NCI-H748 treated with DMSO at 0.1 percent for 48 hours (cell line): ENCODE measurements around the gene TMEM248.
"Not testable (repeated sequence)": the region's sequence is repeated elsewhere in the genome, so short reads cannot be mapped to it uniquely, and the experiment has no call there.

Experiments
- DNase-seq: peaks from one replicate; lab custom pipeline; 2025; lab: John Stamatoyannopoulos, UW

Gene TMEM248

DNA sequence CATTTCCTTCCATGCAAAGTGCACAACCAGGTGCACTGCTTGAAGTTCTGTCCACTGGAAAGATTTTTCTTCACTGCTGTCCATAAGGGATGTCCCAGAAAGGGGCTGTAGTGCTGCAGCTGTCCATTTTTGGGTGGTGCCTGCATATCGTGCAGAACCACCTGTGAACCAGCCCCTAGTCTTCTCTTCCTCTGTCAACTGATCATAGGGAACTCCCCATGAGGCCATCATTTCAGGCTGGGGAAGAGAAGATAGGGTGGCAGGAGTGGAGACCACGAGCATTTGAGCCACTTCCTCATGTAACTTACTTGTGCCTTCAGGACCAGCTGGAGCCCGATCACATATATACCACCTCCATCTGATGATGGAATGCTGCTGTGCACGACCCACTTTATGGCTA, 12.4 kb upstream of the TMEM248 start:
- DNase-seq, result not testable (repeated sequence)

DNA sequence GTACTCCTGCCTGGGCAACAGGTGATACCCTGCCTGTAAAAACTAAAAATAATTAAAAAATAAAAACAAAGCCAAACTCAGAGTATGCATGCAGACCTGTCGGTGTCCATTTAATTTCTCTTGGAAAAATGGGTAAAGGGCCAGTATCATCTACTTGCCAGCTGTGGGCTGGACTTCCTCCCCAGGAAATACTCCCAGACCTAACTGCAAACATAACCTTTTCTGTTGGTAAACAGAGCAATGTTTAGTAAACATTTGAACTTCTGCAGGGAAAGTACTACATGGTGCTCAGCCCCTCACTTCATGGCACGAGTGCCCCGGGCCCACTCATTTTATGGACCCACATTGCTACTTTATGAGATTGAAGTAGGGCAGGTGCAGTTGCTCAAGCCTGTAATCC, 10.2 kb upstream of the TMEM248 start:
- no peak for DNase-seq

DNA sequence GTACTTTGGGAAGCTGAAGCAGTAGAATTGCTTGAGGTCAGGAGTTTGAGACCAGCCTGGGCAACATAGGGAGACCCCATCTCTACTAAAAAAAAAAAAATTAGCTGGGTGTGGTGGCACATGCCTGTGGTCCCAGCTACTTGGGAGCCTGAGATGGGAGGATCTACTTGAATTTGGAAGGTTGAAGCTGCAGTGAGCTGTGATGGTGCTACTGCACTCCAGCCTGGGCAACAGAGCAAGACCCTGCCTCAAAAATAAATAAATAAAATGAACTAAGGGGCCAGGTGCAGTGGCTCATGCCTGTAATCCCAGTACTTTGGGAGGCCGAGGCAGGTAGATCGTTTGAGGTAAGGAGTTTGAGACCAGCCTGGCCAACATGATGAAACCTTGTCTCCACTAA, 9.8 kb upstream of the TMEM248 start:
- DNase-seq, result not testable (repeated sequence)

DNA sequence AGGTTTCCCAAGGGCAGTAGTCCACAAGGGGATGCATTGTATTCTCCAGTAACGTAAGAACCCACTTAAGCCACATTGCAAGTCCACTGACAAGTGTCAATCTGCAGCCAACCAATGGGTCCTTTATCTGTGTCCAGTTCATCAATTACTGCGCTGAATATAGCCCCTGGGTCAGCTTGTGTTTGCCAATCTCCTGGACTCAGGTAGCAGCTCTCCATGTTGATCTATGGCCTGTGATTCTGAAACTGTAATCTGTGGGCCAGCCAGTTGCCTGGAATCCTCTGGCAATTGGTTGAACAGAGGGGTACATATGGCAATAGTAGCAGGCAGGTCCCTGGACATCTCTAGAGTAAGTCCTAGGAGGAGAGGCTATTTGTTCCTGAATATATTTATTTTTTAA, 8.8 kb upstream of the TMEM248 start:
- DNase-seq, result no peak

DNA sequence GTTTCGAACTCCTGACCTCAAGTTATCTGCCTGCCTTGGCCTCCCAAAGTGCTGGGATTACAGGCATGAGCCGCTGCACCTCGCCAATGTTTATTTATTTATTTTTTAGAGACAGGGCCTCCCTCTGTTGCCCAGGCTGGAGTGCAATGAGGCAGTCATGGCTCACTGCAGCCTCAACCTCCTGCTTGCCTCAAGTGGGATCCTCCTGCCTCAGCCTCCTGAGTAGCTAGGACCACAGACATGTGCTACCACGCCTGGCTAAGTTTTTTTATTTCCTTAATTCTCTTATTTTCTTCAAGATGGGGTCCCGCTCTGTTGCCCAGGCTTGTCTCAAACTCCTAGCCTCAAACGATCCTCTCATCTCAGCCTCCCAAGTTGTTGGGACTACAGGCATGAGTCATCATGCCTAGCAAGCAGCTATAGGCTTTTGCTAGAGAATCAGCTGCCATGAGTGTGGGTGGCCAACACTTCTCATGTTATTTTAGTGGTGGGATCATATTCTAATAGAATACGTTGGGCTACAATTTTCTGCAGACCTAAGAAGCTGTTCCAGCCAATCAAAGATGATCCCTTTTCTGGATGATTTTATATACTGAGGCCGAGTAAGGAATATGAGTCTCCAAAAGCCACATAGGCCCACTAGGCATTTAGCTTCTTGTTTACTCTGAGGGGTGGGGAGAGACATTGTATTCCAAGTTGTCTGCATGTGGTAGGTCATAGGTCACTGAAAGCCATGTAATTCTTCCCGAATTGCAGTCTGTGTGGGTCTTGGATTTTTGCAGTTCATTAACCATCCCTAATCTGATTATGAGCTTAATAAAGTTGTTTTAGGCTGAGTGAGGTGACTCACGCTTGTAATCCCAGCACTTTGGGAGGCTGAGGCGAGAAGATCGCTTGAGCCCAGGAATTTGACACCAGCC, 7.6 kb upstream of the TMEM248 start:
- DNase-seq, result no peak

DNA sequence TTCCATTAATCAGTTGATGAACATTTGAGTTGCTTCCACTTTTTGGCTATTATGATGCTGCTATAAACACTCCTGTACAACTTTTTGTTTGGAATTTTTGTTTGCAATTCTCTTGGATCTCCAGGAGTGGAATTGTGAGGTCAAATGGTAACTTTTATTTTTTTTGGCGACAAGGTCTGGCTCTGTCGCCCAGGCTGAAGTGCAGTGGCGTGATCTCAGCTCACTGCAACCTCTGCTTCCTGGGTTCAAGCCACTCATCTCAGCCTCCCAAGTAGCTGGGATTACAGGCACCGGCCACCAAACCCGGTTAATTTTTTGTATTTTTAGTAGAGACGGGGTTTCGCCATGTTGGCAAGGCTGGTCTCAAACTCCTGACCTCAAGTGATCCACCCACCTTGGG, 3.1 kb upstream of the TMEM248 start:
- DNase-seq, result not testable (repeated sequence)

DNA sequence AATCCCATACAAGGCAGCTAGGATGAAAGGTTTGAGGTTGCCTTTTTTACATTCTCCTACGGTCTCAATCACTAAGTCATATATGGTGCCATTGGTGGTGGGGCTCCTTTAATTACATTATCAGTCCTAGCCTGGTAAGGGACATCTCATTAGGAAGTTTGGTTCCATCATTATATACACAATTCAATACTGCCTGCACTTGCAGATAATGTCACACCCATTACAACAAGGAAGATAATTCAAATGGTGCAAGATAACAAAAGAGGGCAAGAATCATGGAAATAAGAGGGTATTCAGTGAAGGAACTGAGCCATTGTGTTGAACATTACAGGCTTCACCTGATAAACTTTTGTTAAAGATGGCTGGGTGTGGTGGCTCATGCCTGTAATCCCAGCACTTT, 1.7 kb upstream of the TMEM248 start:
- DNase-seq, result no peak

DNA sequence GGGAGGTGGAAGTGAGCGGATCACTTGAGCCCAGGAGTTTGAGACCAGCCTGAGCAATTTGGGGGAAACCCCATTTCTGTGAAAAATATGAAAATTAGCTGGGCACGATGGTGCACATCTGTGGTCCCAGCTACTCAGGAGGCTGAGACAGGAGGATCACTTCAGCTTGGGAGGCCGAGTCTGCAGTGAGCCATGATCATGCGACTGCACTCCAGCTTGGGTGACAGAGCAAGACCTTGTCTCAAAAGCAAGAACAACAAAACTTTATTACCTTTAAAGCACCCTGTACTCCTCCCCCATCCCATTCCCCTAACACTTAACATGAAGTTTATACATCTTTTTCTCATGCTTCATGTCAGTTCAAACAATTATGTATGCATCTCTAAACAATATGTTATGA, 1.3 kb upstream of the TMEM248 start:
- DNase-seq, result no peak

DNA sequence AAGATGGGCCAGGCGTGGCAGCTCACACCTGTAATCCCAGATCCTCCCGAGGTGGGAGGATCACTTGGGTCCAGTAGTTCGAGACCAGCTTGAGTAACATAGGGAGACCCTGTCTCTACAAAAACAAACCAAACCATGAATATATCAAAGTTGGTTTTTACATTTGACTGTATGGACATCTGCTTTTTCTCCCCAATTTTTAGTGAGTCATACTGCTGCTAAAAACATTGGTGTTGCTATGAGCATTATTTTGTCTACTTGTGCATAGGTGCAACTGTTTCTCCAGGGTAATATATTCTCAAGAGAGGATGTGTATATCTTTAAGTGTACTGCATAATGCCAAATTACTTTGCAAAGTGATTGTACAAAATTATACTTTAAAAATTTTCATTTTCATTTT, 769 bp upstream of the TMEM248 start:
- no peak for DNase-seq

DNA sequence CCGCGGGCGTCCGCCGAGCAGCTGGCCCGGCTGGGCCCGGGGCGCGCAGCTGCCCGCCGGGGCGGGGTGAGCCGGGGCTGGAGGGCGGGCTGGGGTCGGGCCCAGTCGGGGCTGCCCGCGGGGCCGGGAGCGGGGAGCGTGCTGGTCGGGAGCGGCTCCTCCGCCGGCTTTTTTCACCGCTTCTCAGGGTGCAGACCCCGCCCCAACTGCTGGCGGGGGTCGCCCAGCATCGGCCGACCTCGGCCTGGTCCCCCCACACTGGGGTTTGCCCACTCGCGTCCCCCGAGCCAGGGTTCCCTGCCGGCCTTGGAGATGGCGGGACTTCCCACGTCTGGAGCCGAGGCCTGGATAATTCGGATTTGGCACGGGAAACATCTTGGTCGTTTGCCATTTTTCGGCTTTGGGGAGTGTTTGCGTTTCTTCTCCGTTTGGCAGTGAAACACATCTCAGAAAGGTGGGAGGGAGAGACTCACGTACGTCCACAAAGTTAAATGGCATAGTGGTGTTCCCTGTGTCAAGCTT, 432 bp downstream of the TMEM248 start:
- peak; percentile 4 for DNase-seq

DNA sequence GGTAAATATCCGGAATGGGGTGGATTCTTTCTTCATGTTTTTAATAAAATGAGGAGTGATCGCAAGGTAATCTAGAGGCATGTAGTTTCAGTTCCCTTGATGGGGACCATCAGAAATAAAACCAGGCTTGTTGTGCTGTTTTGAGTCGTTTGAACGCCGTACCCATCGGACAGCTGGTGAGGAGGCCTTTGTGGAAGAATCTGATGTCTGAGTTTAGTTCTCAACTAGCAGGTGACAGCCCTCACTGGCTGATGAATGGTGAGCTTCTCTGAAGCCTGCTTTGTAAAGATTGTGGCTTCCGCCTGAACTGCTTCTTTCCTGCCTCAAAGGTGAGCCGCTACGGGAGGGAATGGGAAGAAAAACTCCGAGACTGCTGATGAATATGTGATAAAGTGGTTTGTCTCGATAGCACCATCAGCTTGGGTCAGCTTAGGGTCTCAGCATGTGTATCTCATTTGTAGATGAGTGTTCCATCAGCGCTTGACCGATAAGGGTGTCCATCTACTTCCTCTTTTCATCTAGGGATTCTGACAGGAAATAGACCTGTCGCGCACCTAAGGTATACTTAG, 977 bp downstream of the TMEM248 start:
- no peak for DNase-seq

DNA sequence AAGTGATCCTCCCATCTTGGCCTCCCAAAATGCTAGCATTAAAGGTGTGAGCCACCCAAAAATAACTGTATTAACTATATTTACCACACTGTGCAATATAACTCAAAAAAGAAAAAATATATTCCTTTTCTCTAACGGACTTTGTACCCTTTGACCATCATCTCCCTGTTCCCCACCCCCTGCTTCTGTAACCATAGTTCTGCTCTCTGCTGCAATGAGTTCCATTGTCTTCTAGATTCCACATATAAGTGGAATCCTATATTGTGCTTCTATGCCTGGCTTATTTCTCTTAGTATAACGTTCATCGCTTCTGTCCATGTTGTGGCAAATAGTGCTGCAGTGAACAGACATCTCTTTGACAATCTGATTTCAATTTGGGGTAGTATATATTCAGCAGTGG, 4.2 kb downstream of the TMEM248 start:
- no peak for DNase-seq

DNA sequence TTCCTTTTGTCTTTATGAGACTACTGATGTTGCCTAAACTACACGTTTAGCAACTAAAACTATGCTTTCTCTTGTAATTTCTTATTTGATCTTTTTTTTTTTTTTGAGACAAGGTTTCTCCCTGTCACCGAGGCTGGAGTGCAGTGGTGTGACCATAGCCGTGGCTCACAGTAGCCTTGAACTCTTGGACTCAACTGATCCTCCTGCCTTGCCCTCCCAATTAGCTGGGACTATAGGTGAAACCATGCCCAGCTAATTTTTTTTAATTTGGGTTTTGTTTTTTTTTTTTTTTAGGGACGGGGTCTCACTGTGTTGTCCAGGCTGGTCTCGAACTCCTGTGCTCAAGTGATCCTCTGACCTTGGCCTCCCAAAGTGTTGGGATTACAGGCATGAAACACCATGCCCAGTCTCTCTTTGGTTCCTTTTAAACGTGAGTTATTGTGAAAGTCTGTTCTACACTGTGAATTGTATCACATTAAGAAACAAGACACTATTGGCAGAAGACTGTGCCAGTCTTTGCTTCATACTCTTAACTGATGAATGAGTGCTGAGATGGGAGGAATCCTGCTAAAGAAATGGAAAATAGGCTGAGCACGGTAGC, 6.4 kb downstream of the TMEM248 start:
- no peak for DNase-seq

DNA sequence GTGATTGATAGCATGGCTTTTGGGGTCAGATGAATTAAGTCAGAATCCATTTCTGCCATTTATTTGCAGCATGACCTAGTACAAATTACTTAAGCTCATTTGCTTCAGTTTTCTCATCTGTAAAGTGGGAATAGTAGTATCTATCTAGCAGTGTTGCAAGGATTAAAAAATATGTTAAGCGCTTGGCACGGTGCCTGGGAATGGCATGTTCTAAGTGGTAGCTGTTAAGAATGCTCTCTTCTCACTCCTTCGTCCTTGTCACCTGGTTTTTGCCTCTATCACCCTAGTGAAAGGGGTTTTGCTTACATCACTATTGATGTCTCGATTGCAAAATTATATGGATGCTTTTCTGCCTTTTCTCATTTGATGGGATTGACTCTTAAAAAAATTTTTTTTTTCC, 7.4 kb downstream of the TMEM248 start:
- DNase-seq, result no peak

DNA sequence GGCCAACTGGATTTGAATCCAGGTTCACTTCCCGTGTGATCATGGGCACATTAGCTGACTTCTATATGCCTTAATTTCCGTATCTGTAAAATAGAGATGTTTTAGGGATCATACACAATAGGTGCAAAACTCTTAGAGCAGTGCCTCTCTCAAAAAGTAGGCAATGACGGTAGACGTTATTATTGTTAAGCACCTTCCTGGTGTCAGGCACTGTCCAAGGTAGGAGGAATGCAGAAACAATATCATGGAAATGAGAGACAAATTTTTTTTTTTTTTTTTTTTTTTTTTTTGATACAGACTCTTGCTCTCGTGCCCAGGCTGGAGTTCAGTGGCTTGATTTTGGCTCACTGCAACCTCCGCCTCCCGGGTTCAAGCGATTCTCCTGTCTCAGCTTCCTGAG, 8.1 kb downstream of the TMEM248 start:
- DNase-seq, result no peak

DNA sequence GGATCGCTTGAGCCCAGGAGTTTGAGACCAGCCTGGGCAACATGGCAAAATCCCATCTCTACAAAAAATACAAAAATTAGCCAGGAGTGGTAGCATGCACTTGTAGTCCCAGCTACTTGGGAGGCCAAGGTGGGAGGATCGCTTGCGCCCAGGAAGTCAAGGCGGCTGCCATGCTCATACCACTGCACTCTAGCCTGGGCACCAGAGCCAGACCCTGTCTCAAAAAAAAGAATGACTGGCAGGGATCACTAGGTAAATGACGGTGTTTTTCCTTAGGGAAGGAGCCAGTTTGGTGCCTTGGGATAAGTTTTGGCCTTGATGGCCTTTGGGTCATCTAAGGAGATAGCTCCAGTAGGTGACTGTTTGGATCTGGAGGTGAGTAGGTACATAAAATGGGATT, 8.9 kb downstream of the TMEM248 start:
- no peak for DNase-seq

DNA sequence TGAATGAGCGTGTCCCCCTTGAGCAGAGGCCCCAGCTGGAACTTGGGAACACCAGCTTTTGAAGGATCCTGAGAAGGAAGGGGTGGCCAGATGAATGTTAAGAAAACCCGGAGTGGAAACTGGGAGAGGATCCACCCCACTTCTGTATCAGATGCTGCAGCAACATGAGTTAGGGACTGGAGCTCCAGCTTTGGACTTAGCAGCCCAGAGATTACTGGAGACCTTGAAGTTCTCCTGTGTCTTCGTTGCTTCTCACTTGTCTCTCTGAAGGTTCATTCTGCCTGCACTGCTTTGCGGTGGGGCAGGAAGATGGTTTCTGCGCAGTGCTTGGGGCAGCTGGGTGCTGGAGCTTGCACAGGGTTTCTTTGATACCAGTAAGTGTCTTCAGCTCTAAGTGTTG, 9.3 kb downstream of the TMEM248 start:
- no peak for DNase-seq

DNA sequence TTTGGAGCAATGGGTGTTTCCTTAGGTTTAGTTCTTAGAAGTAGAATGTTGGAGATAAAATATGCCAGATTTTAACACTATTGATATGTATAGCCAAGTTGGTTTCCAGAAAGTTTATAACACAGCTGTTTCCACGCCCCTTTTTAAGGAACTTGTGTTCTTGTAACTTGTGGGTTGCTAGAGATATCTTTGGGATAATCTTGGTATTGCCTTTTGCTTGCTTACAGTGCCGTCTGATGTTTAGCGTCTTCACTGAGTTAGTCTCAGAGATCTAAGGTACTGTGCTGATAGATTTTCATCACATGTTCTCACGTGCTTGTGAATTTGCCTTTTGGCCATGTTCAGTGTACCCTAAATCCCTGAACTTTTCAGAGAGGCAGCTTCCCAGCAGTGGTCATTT, 12.4 kb downstream of the TMEM248 start:
- DNase-seq, result no peak

DNA sequence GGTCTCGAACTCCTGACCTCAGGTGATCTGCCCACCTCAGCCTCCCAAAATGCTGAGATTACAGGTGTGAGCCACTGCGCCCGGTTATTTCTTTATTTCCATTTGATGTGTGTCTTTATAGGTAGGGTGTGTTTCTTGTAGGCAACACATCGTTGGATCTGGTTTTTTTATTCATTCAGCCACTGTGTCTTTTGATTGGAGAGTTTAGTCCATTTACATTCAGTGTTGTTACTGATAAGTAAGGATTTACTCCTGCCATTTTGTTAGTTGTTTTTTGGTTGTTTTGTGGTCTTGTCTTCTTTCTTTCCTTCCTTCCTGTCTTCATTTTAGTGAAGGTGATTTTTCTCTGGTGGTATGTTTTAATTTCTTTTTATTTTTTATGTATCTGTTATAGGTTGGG, 16.9 kb downstream of the TMEM248 start:
- no peak for DNase-seq

DNA sequence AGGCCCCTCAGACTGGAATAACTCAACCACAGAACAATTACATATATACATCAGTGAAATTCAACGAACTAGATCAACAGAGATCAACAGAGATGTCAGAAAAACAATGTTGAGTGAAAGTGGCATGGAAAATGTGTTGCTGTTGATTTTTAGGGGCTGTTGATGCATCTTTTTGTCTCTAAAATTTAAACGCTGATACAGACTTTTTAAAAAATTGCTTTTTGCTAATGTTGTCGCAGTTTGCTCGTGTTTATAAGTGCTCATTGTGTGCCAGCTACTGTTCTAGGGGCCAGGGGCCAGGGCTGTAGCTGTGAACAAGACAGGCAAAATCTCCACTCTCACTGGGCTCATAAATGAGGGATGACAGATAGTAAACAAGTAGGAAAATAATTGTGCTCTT, 18.3 kb downstream of the TMEM248 start:
- DNase-seq, result no peak

DNA sequence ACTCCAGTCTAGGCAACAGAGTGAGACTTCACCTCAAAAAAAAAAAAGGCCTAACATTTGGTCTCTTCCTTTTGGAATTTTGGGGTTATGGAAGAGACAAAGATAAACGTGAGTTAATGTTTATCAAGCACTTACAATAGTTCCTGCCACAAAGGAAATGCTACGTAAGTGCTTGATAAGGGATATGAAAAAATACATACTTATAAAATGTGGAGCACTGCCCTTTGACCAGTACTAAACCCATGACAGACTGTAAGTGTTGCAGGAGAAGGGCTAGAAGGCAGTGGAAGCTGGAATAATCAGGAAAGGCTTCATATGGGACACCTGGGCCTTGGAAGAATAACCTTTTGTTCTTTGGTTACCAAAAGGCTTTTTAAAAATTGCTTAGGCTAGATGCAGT, 25.5 kb downstream of the TMEM248 start:
- no peak for DNase-seq

DNA sequence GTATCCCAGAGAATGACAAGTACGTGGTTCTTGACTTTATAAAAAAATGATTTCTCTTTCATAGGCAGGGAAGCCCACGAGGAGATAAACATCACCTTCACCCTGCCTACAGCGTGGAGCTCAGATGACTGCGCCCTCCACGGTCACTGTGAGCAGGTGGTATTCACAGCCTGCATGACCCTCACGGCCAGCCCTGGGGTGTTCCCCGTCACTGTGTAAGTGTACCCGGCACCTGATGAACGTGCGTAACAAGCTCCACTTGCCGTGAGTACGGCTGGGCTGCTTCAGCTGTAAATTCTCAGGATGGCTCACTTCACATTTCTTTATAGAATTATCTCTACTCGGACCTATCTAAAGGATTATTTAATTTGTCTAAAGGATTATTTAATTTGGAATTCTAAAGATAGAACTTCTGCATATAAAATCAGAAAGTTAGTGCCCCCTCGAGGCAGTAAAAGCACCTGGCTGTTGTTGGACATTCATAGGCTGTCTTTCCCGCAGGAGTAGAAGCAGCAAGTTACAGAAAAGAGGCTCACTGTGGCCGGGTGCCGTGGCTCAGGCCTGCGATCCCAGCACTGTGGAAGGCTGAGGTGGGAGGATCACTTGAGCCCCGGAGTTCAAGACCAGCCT, 27.6 kb downstream of the TMEM248 start:
- DNase-seq, result no peak

DNA sequence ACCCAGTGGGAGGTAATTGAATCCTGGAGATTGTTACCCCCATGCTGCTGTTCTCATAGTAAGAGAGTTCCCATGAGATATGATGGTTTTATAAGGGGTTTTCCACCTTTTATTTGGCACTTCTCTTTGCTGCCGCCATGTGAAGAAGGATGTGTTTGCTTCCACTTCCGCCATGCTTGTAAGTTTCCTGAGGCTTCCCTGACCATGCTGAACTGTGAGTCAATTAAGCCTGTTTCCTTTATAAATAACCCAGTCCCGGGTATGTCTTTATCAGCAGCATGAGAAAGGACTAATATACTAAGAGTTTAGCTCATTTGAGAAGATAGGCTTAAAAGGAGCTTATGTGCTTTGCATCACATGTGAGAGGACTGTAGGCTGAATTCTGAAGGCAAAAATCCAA, 29.3 kb downstream of the TMEM248 start:
- DNase-seq, result no peak
